Liver (tissue), 9 donors: ENCODE data around the gene PTPN14. TPM values are rescaled to one million over a fixed set of nuclear protein-coding genes. Genes with fewer than 3 reads are reported as not detected.

Experiments
- DNase-seq: peaks from one replicate; pipeline ENCODE4 v3.0.0-alpha.2; 2017; ENCODE audit warnings: low spot score
- H3K27ac ChIP-seq, 2 donors: one replicate each; pipeline ENCODE4 v1.7.0; 2013; ENCODE audit warnings: inconsistent platforms in 2 of 2, low read length in 2 of 2, control low read depth in 1 of 2, low read depth in 1 of 2, mild to moderate bottlenecking in 1 of 2
- H3K27me3 ChIP-seq, 4 donors: one replicate each; pipeline versions ENCODE4 v1.6.1 to v1.7.0; 2013; ENCODE audit warnings: low read length in 3 of 4, inconsistent platforms in 1 of 4, mild to moderate bottlenecking in 1 of 4, moderate library complexity in 1 of 4; ENCODE audit not compliant: control insufficient read depth in 4 of 4, insufficient read depth in 4 of 4
- H3K36me3 ChIP-seq, 4 donors: one replicate each; pipeline versions ENCODE4 v1.6.1 to v1.7.0; 2013; ENCODE audit warnings: low read length in 3 of 4, mild to moderate bottlenecking in 3 of 4, low read depth in 1 of 4, moderate library complexity in 1 of 4; ENCODE audit not compliant: control insufficient read depth in 4 of 4, insufficient read depth in 3 of 4
- H3K4me1 ChIP-seq, 4 donors: one replicate each; pipeline versions ENCODE4 v1.6.1 to v1.7.0; 2013; ENCODE audit warnings: low read length in 3 of 4, mild to moderate bottlenecking in 3 of 4, moderate library complexity in 1 of 4; ENCODE audit not compliant: control insufficient read depth in 4 of 4, insufficient read depth in 4 of 4
- H3K4me3 ChIP-seq, 3 donors: one replicate each; pipeline versions ENCODE4 v1.6.1 to v1.7.0; 2013; ENCODE audit warnings: low read length in 3 of 3, control low read depth in 1 of 3, low read depth in 1 of 3, mild to moderate bottlenecking in 1 of 3
- H3K9ac ChIP-seq, 2 donors: one replicate each; pipeline ENCODE4 v1.7.0; 2013; ENCODE audit warnings: low read length in 2 of 2, mild to moderate bottlenecking in 2 of 2, moderate library complexity in 2 of 2, control low read depth in 1 of 2, low read depth in 1 of 2
- H3K9me3 ChIP-seq, 4 donors: one replicate each; pipeline versions ENCODE4 v1.6.1 to v1.7.0; 2013; ENCODE audit warnings: low read length in 3 of 4; ENCODE audit not compliant: control insufficient read depth in 4 of 4
- CTCF ChIP-seq: fragments of 150-350 bp; IDR thresholded peaks from 2 replicates; pipeline ENCODE4 v1.5.1; 2017; ENCODE audit warnings: improper control_type of control experiment, low read depth, low read length; ENCODE audit not compliant: missing input control
- EGR1 ChIP-seq, 2 donors: IDR thresholded peaks; 2 replicates each; pipeline ENCODE4 v1.6.1; 2016 to 2018; ENCODE audit warnings: antibody characterized with exemption in 2 of 2, low read depth in 2 of 2
- HNF4A ChIP-seq, 2 donors: conservative IDR thresholded peaks; 2 replicates each; pipeline ENCODE4 v1.6.1; 2016; ENCODE audit warnings: antibody characterized with exemption in 2 of 2, mild to moderate bottlenecking in 2 of 2
- HNF4G ChIP-seq: IDR thresholded peaks from 2 replicates; pipeline ENCODE4 v1.6.1; 2016; ENCODE audit warnings: antibody characterized with exemption
- SP1 ChIP-seq: IDR thresholded peaks from 2 replicates; pipeline ENCODE4 v1.6.1; 2018; ENCODE audit warnings: antibody characterized with exemption, mild to moderate bottlenecking
- YY1 ChIP-seq: IDR thresholded peaks from 2 replicates; pipeline ENCODE4 v1.6.1; 2016; ENCODE audit warnings: antibody characterized with exemption, mild to moderate bottlenecking
- ZBTB33 ChIP-seq: IDR thresholded peaks from 2 replicates; pipeline ENCODE4 v1.6.1; 2016; ENCODE audit warnings: antibody characterized with exemption
- WGBS: extraction: QIAGEN DNeasy Blood & Tissue Kit; methylation state at CpG from one replicate; pipeline ENCODE4 v1.1.7; 2013; 5-methylcytosine and 5-hydroxymethylcytosine counted together
- polyA plus RNA-seq, 2 donors: library from polyadenylated mRNA; stranded (reverse) in 1 of 2; unstranded in 1 of 2; fragments of 200-250 nt in 1 of 2; fragments of >200 nt in 1 of 2; fragmentation: Nextera tagmentation in 1 of 2; extraction: Ambion mirVana in 1 of 2; gene quantifications; one replicate each; pipeline versions ENCODE4 v1.2.1 to v1.2.3, GENCODE V29; 2013 to 2015
- total RNA-seq, 2 donors: library from RNA; depleted of rRNA; stranded (reverse); fragments of >200 nt; gene quantifications; one replicate each; pipeline ENCODE4 v1.2.3, GENCODE V29; 2014
- TF ChIP-seq, protein P1 (sequence below): IDR thresholded peaks from 2 replicates; pipeline ENCODE4 v1.6.1; 2016; ENCODE audit warnings: antibody characterized with exemption
- TF ChIP-seq, protein P2 (sequence below): IDR thresholded peaks from 2 replicates; pipeline ENCODE4 v1.6.1; 2016; ENCODE audit warnings: antibody characterized with exemption, mild to moderate bottlenecking
- donor health status: healthy.
- donor health status: healthy.
- donor health status: healthy.
- donor health status: healthy.
- donor health status: healthy.

Gene PTPN14
- total and polyA plus RNA-seq, 4 donors = 0.54 to 3.2 (median 1.5) TPM

DNA sequence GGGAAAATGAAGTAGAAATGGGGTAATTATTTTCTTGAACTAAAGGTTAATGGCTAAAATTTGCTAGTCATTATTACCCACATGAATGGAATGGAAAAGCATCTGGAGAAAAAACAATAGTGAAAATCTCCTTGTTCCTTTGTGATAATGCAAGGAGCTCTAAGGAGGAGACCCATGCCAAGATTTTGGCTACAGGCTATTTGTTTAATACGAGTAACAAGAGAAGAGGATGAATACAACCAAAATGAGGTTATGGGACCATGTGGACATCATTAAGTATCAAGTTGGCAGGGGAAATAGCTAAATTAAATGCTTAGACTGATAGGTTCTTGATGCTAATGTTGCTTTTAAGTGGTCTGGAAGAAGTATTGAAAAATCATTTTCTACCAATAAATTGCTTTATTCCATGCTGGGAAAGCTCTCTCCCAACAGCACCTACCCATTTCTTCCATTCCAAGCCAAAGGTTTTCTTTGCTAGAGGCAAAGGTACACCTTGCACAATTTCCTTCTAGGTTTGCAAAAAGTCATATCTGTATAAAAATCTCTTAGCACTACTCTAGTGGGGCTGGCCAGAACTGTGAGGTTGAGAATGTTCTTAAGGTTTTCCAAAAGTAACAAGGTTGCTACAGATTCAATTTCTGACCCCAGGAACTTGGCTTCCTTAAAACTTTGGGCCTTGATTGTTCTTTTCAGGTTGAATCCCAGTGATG, 170.3 kb downstream of the PTPN14 start:
- no peak overlapping the region for H3K4me3 ChIP-seq
- H3K9me3 ChIP-seq = no peaks in the 10 kb centered on the region
- no peaks in the 10 kb centered on the region for H3K36me3 ChIP-seq
- 65% methylated on average over 1 of the region's 1 CpG for WGBS
- TF ChIP-seq HNF4A (conservative IDR thresholded peaks at IDR 0.05) (no peak), HNF4G (no peak), YY1 (no peak), EGR1 (IDR thresholded peaks at IDR 0.05; ENCODE audit: low read depth in 2 of 2) (no peak), ZBTB33 (no peak), SP1 (no peak)
- TF ChIP-seq, protein P1, sequence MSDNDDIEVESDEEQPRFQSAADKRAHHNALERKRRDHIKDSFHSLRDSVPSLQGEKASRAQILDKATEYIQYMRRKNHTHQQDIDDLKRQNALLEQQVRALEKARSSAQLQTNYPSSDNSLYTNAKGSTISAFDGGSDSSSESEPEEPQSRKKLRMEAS = no peak
- no peaks in the 10 kb centered on the region for H3K4me1 ChIP-seq
- no peaks in the 10 kb centered on the region for H3K27me3 ChIP-seq
- no peak overlapping the region for H3K9ac ChIP-seq
- DNase-seq = no peak
- no peak overlapping the region for H3K27ac ChIP-seq

- WGBS = 99% methylated on average over 3 of the region's 3 CpGs
- Histone ChIP-seq H3K27me3 (no peaks in the 10 kb centered on the region), H3K4me1 (no peaks in the 10 kb centered on the region), H3K36me3 (no peaks in the 10 kb centered on the region), H3K9me3 (no peaks in the 10 kb centered on the region), H3K27ac (no peak overlapping the region), H3K9ac (no peak overlapping the region), H3K4me3 (no peak overlapping the region)
- no peak for DNase-seq
- TF ChIP-seq, protein P2, sequence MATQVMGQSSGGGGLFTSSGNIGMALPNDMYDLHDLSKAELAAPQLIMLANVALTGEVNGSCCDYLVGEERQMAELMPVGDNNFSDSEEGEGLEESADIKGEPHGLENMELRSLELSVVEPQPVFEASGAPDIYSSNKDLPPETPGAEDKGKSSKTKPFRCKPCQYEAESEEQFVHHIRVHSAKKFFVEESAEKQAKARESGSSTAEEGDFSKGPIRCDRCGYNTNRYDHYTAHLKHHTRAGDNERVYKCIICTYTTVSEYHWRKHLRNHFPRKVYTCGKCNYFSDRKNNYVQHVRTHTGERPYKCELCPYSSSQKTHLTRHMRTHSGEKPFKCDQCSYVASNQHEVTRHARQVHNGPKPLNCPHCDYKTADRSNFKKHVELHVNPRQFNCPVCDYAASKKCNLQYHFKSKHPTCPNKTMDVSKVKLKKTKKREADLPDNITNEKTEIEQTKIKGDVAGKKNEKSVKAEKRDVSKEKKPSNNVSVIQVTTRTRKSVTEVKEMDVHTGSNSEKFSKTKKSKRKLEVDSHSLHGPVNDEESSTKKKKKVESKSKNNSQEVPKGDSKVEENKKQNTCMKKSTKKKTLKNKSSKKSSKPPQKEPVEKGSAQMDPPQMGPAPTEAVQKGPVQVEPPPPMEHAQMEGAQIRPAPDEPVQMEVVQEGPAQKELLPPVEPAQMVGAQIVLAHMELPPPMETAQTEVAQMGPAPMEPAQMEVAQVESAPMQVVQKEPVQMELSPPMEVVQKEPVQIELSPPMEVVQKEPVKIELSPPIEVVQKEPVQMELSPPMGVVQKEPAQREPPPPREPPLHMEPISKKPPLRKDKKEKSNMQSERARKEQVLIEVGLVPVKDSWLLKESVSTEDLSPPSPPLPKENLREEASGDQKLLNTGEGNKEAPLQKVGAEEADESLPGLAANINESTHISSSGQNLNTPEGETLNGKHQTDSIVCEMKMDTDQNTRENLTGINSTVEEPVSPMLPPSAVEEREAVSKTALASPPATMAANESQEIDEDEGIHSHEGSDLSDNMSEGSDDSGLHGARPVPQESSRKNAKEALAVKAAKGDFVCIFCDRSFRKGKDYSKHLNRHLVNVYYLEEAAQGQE = no peak
- TF ChIP-seq CTCF = no peak
Measured at GRCh38 chr1:214380396-214380795, 171.0 kb downstream of the PTPN14 start.
